Activated CD8-positive, alpha-beta memory T cell treated with anti-CD3 and anti-CD28 coated beads, Interleukin-2, amount 50 U/mL, for 24 hours (primary cell): ENCODE data around the gene OR5J2.
"Not testable (repeated sequence)": the region's sequence is repeated elsewhere in the genome, so short reads cannot be mapped to it uniquely, and the experiment has no call there.

Experiments used
- DNase-seq: peaks from one replicate; pipeline ENCODE4 v3.0.0-alpha.2; 2020; ENCODE audit errors: extremely low read depth

Gene OR5J2

DNA sequence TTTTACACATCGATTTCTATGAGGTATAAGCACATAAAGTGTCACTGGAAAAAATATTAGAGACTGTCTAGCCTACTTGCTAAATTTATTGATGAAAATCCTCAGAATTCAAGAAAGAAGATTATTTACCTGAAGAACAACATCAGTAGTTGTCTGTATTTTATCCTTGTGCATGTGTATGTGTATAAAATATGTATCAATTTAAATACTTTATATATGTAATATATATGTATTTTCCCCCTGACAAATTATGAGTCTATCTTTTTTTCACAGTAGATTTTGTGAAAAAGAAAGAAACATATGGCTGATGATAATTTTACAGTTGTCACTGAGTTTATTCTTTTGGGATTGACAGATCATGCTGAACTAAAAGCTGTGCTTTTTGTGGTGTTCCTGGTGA lies at the start of gene OR5J2:
TSS of gene OR5J2 (plus strand) at position 301 of the 400 bp plus-strand sequence. CDS start at position 301, 0 bp downstream.
- no peak for DNase-seq

DNA sequence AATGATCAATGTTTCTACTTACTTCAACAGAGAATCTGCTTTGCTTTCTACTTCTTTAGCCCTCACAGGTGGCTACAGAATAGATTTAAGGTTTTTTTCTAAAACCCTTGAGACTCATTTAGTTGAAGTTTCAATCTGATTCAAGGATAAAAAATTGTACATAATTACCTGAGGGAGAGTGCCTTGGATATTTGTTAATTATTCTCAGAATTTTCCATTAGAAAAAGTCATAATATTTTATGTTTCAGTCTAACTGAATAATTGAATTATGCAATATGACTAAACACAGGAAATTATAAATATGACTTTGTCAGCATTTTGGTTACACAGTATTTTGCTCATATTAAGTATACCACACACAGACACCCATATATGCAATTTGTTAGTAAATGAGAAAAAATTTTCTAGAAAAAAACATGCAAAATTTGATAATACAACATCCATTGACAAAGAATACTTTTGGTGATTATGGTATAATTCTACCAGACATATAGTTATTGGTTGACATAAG lies 36.2 kb upstream of the OR5J2 start, which contains the start of gene OR8J3:
TSS of gene OR8J3 (minus strand) at position 51 of the 511 bp plus-strand sequence. CDS start 2,483 bp downstream, outside the sequence.
- no peak for DNase-seq

- DNase-seq: not testable (repeated sequence)
These were observed 32.7 kb upstream of the OR5J2 start for GRCh38 chr11:56143681-56144080.

GRCh38 chr11:56151376-56151775 lies 25.0 kb upstream of the OR5J2 start:
- no peak for DNase-seq

DNA sequence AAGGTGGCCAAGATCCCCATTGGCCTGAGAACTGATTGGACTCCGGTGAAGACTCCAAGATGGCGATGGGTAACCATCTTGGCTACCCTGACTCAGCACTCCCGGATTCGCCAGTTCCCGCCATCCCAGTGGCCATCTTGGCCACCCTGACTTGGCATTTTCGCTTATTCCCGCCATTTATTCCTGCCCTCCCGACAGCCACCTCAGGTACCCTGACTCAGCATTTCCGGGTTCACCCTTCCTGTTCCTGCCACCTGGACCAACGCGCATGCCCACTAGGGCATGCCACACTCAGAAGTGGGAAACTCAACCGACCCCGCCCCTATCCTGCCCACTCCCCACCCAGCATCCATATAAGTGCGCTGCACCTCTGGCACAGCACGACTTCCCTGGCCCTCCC lies 24.1 kb upstream of the OR5J2 start:
- no peak for DNase-seq

- DNase-seq: no peak
These were observed 16.2 kb upstream of the OR5J2 start, which contains the start of gene OR8K5 for GRCh38 chr11:56160217-56160616. Gene OR8K5, minus strand, starts transcription at chr11:56160317. Its CDS starts 0 bp downstream, at chr11:56160317.

DNA sequence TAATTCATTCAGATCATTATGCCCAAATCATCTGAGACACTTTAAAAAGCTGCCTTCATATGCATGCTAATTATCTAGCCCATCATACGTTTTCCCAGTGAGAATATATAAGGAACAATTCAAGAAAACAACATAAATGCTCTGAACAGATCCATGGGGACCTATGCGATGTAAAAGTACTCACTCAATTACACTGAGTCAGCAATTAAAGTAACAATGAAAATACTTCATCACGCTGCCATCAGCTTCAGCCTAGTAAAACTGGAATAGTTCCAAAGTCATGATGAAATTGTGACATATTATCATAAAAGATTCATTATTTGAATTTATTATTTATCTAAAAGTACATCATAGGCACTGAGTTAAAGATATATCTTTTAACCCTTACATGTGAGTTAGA lies 12.6 kb upstream of the OR5J2 start:
- no peak for DNase-seq

GRCh38 chr11:56172256-56172830 lies 4.1 kb upstream of the OR5J2 start:
- DNase-seq: no peak

DNA sequence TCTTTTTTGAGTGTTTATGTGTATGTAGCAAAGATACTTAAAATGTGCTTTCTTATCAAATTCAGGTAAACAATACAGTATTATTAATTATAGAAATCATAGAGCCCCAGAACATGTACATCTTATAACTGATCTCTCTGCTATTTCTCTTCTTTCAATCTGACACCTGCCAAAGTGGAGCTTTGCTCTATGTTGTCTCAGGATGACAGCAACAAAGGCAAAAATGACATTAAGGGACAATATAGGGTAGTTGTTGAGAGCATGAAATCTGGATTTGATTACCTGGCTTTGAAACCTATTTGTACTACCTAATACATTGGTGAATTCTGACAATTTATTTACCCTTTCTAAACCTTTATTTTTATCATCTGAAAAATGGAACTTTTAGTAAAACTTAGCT lies 7.0 kb downstream of the OR5J2 start:
- no peak for DNase-seq

GRCh38 chr11:56188602-56189001 lies 12.2 kb downstream of the OR5J2 start:
- DNase-seq: no peak

DNA sequence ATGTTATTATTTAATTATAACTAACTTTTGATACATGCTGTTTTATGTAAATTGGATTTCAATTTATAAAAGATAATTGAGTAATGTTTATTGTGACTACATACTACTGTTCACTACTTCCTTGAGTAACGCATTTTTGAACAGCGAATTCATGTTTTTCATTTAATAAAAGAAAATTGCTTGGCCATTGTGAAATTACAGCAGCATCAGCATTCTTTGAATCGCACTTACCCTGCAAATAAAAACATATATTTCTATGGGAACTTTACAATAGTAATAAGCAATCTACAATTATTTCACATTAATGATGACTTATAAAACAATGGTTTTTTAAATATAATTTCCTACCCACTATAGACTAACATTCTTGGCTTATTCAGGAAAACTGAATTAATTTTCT lies 20.3 kb downstream of the OR5J2 start:
- DNase-seq: no peak

DNA sequence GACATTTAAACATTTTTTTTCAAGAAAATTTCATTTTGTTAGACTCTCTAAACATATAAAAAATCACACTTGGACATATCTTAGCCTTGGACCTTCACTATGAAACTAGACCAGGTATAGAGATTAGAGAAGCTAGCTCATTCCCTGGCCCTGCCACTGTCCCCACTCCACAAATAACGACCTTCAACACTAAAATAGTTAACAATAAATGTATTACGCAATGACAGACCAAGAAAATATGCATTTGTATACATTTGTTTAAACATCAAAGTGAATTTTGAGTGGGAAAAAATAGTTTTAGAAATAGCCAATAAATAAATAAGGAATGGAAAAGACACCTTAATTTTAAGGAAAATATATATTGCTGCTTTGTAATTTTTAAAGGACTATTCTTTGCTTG lies 20.9 kb downstream of the OR5J2 start:
- DNase-seq: no peak

- no peak for DNase-seq
These were observed 31.4 kb downstream of the OR5J2 start for GRCh38 chr11:56207790-56208189.

DNA sequence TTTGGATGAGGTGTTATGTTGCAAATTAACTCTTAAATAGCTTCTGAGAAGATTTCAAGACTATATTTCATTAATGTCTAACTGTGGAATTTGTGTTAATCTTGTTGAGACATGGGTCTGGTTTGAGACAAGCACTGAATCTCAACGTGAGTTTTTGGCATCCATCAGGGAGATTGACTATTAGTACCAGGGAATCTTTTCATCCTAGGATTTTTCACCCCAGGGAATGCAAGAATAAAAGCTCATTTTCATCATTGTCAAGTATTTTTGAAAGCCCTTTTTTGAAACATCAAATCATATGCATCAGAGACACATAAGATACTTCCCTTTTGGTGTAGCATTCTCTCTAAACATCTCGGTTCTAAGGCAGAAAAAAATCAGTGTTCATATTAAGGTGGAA lies 38.1 kb downstream of the OR5J2 start:
- no peak for DNase-seq

DNA sequence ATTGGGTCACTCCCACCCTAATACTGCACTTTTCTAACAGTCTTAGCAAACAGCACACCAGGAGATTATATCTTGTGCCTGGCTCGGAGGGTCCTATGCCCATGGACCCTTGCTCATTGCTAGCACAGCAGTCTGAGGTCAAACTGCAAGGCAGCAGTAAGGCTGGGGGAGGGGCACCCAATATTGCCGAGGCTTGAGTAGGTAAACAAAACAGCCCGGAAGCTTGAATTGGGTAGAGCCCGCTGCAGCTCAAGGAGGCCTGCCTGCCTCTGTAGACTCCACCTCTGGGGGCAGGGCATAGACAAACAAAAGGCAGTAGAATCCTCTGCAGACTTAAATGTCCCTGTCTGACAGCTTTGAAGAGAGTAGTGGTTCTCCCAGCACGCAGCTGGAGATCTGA lies 43.3 kb downstream of the OR5J2 start:
- not testable (repeated sequence) for DNase-seq
